Right lobe of liver (tissue), 6 donors: Measurements from ENCODE around the gene HECW1. TPM values are rescaled to one million over a fixed set of nuclear protein-coding genes. Genes with fewer than 3 reads are reported as not detected.
"Not testable (repeated sequence)": the region's sequence is repeated elsewhere in the genome, so short reads cannot be mapped to it uniquely, and the experiment has no call there.

ENCODE experiments used
- ATAC-seq, 4 donors: fragments of 200-7000 bp; cut with Tn5 transposase; one replicate each; pipeline ENCODE4 v1.9.1; 2020; ENCODE audit warnings: mild to moderate bottlenecking in 4 of 4, moderate library complexity in 4 of 4
- DNase-seq, 3 donors: peaks; one replicate each; pipeline ENCODE4 v3.0.0-alpha.2; 2020
- H3K27ac ChIP-seq, 3 donors: fragments of 200-600 bp; one replicate each; pipeline ENCODE4 v1.8.0; 2022
- H3K27me3 ChIP-seq, 2 donors: fragments of 200-600 bp; one replicate each; pipeline ENCODE4 v1.8.0; 2022
- H3K36me3 ChIP-seq, 4 donors: fragments of 200-600 bp; sonication (generic) in 1 of 4; one replicate each; pipeline versions ENCODE4 v1.5.1 to v1.8.0; 2017 to 2022; ENCODE audit warnings: control low read depth in 1 of 4
- H3K4me1 ChIP-seq, 4 donors: fragments of 200-600 bp; sonication (generic) in 1 of 4; one replicate each; pipeline versions ENCODE4 v1.5.1 to v1.8.0; 2017 to 2022; ENCODE audit warnings: control low read depth in 1 of 4
- H3K4me3 ChIP-seq, 3 donors: fragments of 200-600 bp; one replicate each; pipeline ENCODE4 v1.8.0; 2022
- H3K9me3 ChIP-seq, 4 donors: fragments of 200-600 bp; sonication (generic) in 1 of 4; one replicate each; pipeline versions ENCODE4 v1.5.1 to v1.8.0; 2017 to 2022; ENCODE audit warnings: control low read depth in 1 of 4
- CTCF ChIP-seq, 4 donors: fragments of 200-600 bp in 3 of 4; fragments of 450-650 bp in 1 of 4; IDR thresholded peaks; one replicate each; pipeline versions ENCODE4 v1.5.1 to v1.8.0; 2016 to 2022; ENCODE audit warnings: antibody characterized with exemption in 4 of 4, mild to moderate bottlenecking in 2 of 4
- POLR2A ChIP-seq: fragments of 450-650 bp; IDR thresholded peaks from one replicate; pipeline ENCODE4 v1.6.1; 2017; ENCODE audit warnings: antibody characterized with exemption, mild to moderate bottlenecking
- WGBS: methylation state at CpG from one replicate; pipeline ENCODE4 v1.1.6; 2018; ENCODE audit warnings: low coverage, low lambda C conversion rate; ENCODE audit not compliant: insufficient coverage; ENCODE audit errors: missing lambda C conversion rate; 5-methylcytosine and 5-hydroxymethylcytosine counted together
- intact Hi-C, 2 donors: fragments of 100-400 bp; cut with DNase I; formaldehyde crosslinking; loops; one replicate each; pipeline versions ENCODE4 v1.11.2 to v1.14.1; 2022
- total RNA-seq, 6 experiments: library from RNA; depleted of rRNA in 2 of 6; stranded (reverse); fragments of >200 nt in 2 of 6; fragmentation: NEBNext Ultra II Directional in 3 of 6; extraction: Animal tissue kit (Norgen Biotek cat#: 25700) in 3 of 6; gene quantifications; one replicate each; pipeline versions ENCODE4 v1.1.0 to v1.2.4, GENCODE V29; 2016 to 2023
- donor health status: DM: no; HTN: yes; CAD: no.
- donor health status: DM: no; HTN: no; CAD: no.
- donor health status: DM: no; HTN: no; CAD: no.
- donor health status: DM: no; HTN: yes; CAD: no.
- donor health status: DM: no; HTN: yes; CAD: no.

HECW1 gene
- total RNA-seq, 6 experiments from 2014 or later, result 0.02 to 0.87 (median 0.09) TPM; not detected in 1

- DNase-seq (no peak), ATAC-seq (no peak)
- WGBS, result 100% methylated on average over 2 of the region's 2 CpGs
- H3K27ac ChIP-seq, result no peak overlapping the region
- intact Hi-C loops, result no loop called here
- H3K36me3 ChIP-seq, result no peaks in the 10 kb centered on the region
- no peaks in the 10 kb centered on the region for H3K9me3 ChIP-seq
- no peaks in the 10 kb centered on the region for H3K27me3 ChIP-seq
- TF ChIP-seq CTCF (IDR thresholded peaks at IDR 0.05) (no peak), POLR2A (no peak)
- peaks cover 0 to 47% (median 22%) of the 10 kb centered on the region in 4 donors for H3K4me1 ChIP-seq
- no peak overlapping the region for H3K4me3 ChIP-seq
These were observed 373.1 kb downstream of the HECW1 start for GRCh38 chr7:43485580-43485979.

GRCh38 chr7:43486008-43486407, 373.6 kb downstream of the HECW1 start:
- ATAC-seq, H3K27ac ChIP-seq, H3K9me3 ChIP-seq, intact Hi-C loops, H3K27me3 ChIP-seq, H3K4me3 ChIP-seq, DNase-seq, H3K36me3 ChIP-seq: not testable (repeated sequence)
- WGBS, result 92% methylated on average over 5 of the region's 5 CpGs
- peaks cover 0 to 47% (median 22%) of the 10 kb centered on the region in 4 donors for H3K4me1 ChIP-seq

GRCh38 chr7:43486634-43487033, 374.2 kb downstream of the HECW1 start:
- intact Hi-C loops, result no loop called here

GRCh38 chr7:43487731-43488073, 375.3 kb downstream of the HECW1 start:
- DNase-seq (no peak), ATAC-seq (no peak)
- intact Hi-C loops, result no loop called here
- no peak overlapping the region for H3K4me3 ChIP-seq
- no peaks in the 10 kb centered on the region for H3K9me3 ChIP-seq
- TF ChIP-seq CTCF (IDR thresholded peaks at IDR 0.05) (no peak), POLR2A (no peak)
- H3K27me3 ChIP-seq, result no peaks in the 10 kb centered on the region
- no peaks in the 10 kb centered on the region for H3K36me3 ChIP-seq
- H3K4me1 ChIP-seq, result peaks cover 0 to 43% (median 19%) of the 10 kb centered on the region in 4 donors
- H3K27ac ChIP-seq, result peak overlapping the region; percentile 37 to 65 (median 59)

More at GRCh38 chr7:43486634-43487033, 374.2 kb downstream of the HECW1 start:
- peaks cover 0 to 47% (median 22%) of the 10 kb centered on the region in 4 donors for H3K4me1 ChIP-seq
- no peaks in the 10 kb centered on the region for H3K27me3 ChIP-seq
- peak overlapping the region in 1 of 3 donors; percentile 17 for H3K27ac ChIP-seq
- H3K9me3 ChIP-seq, result no peaks in the 10 kb centered on the region
- TF ChIP-seq POLR2A (no peak), CTCF (IDR thresholded peaks at IDR 0.05) (no peak)
- no peak overlapping the region for H3K4me3 ChIP-seq
- WGBS, result 47% methylated on average over 3 of the region's 3 CpGs
- DNase-seq, result no peak
- H3K36me3 ChIP-seq, result no peaks in the 10 kb centered on the region
- ATAC-seq, result no peak

GRCh38 chr7:43489257-43489656, 376.8 kb downstream of the HECW1 start:
- H3K27ac ChIP-seq, result peak overlapping the region in 2 of 3 donors; percentile 11 to 48
- 0% methylated on average over 1 of the region's 1 CpG for WGBS
- intact Hi-C loops, result no loop called here
- H3K9me3 ChIP-seq, result no peaks in the 10 kb centered on the region
- H3K27me3 ChIP-seq, result no peaks in the 10 kb centered on the region
- no peak for DNase-seq
- TF ChIP-seq POLR2A (no peak), CTCF (IDR thresholded peaks at IDR 0.05) (no peak)
- no peak overlapping the region for H3K4me3 ChIP-seq
- H3K4me1 ChIP-seq, result peaks cover 0 to 38% (median 19%) of the 10 kb centered on the region in 4 donors
- peak; percentile 12 to 41 (median 22) for ATAC-seq
- H3K36me3 ChIP-seq, result no peaks in the 10 kb centered on the region
